ENCODE data around the gene VAV3.
A peak's percentile ranks its signal among the peaks of the same experiment; 100 is the strongest.

The VAV3 gene

GRCh38 chr1:107943694-107944093 lies 21.3 kb downstream of the VAV3 start:
- Histone ChIP-seq H3K27ac (replicated peaks) (peak overlapping the region; percentile 79; the same call in 1 of the 2 replicates), H3K4me3 (replicated peaks; ENCODE audit: insufficient read depth, low read length) (no peak overlapping the region), H3K27me3 (ENCODE audit: insufficient read depth, poor library complexity, severe bottlenecking) (no peaks in the 10 kb centered on the region)
- TF ChIP-seq REST (IDR thresholded peaks at IDR 0.05; ENCODE audit: insufficient replicate concordance, low read depth) (no peak), SPI1 (IDR thresholded peaks at IDR 0.05; ENCODE audit: borderline replicate concordance, low read depth) (no peak), GABPA (IDR thresholded peaks at IDR 0.05; ENCODE audit: low read depth) (no peak), CTCF (IDR thresholded peaks at IDR 0.05; ENCODE audit: insufficient read depth, low read length) (no peak)
- no peak for DNase-seq (ENCODE audit: low read depth in 1 of 2, low spot score in 1 of 2)

- H3K4me3 ChIP-seq (replicated peaks; ENCODE audit: insufficient read depth, low read length): no peak overlapping the region
- H3K27ac ChIP-seq (replicated peaks): peak overlapping the region; percentile 79
- peak in 1 of 2 experiments; percentile 43 for DNase-seq (ENCODE audit: low read depth in 1 of 2, low spot score in 1 of 2)
- TF ChIP-seq CTCF (IDR thresholded peaks at IDR 0.05; ENCODE audit: insufficient read depth, low read length) (no peak), POLR2AphosphoS5 (IDR thresholded peaks at IDR 0.05; ENCODE audit: low read depth) (no peak), GABPA (IDR thresholded peaks at IDR 0.05; ENCODE audit: low read depth) (no peak), REST (IDR thresholded peaks at IDR 0.05; ENCODE audit: insufficient replicate concordance, low read depth) (no peak), SPI1 (IDR thresholded peaks at IDR 0.05; ENCODE audit: borderline replicate concordance, low read depth) (no peak)
- H3K27me3 ChIP-seq (ENCODE audit: insufficient read depth, poor library complexity, severe bottlenecking): no peaks in the 10 kb centered on the region
Observed at GRCh38 chr1:107942814-107943213, 22.2 kb downstream of the VAV3 start.

- Histone ChIP-seq H3K27ac (replicated peaks) (peak overlapping the region; percentile 79), H3K27me3 (ENCODE audit: insufficient read depth, poor library complexity, severe bottlenecking) (no peaks in the 10 kb centered on the region), H3K4me3 (replicated peaks; ENCODE audit: insufficient read depth, low read length) (no peak overlapping the region)
- DNase-seq (ENCODE audit: low read depth in 1 of 2, low spot score in 1 of 2): no peak
- TF ChIP-seq SPI1 (IDR thresholded peaks at IDR 0.05; ENCODE audit: borderline replicate concordance, low read depth) (peak; percentile 39; the same call in 1 of the 2 replicates), REST (IDR thresholded peaks at IDR 0.05; ENCODE audit: insufficient replicate concordance, low read depth) (no peak)
Observed at GRCh38 chr1:107941531-107941930, 23.4 kb downstream of the VAV3 start.

- Histone ChIP-seq H3K4me3 (replicated peaks; ENCODE audit: insufficient read depth, low read length) (no peak overlapping the region), H3K27me3 (ENCODE audit: insufficient read depth, poor library complexity, severe bottlenecking) (no peaks in the 10 kb centered on the region), H3K27ac (replicated peaks) (peak overlapping the region; percentile 79)
- DNase-seq (ENCODE audit: low read depth in 1 of 2, low spot score in 1 of 2): peak; percentile 92 to 93
- TF ChIP-seq SPI1 (IDR thresholded peaks at IDR 0.05; ENCODE audit: borderline replicate concordance, low read depth) (no peak), GABPA (IDR thresholded peaks at IDR 0.05; ENCODE audit: low read depth) (no peak), POLR2AphosphoS5 (IDR thresholded peaks at IDR 0.05; ENCODE audit: low read depth) (0 out of 2 replicates have a peak, but pooled peaks have one; percentile 57), REST (IDR thresholded peaks at IDR 0.05; ENCODE audit: insufficient replicate concordance, low read depth) (no peak), CTCF (IDR thresholded peaks at IDR 0.05; ENCODE audit: insufficient read depth, low read length) (no peak)
Observed at GRCh38 chr1:107941123-107941522, 23.9 kb downstream of the VAV3 start.
